ENCODE data around the gene ACER1. TPM values are rescaled to one million over a fixed set of nuclear protein-coding genes. Genes with fewer than 3 reads are reported as not detected.

The ACER1 gene
- total and polyA plus RNA-seq, 4 donors = 0.07 TPM; not detected in 3

GRCh38 chr19:6272913-6273600 lies 60.4 kb downstream of the ACER1 start:
- H3K27me3 ChIP-seq (ENCODE audit: control insufficient read depth in 4 of 4, insufficient read depth in 4 of 4, low read length in 3 of 4) = no peaks in the 10 kb centered on the region
- WGBS = 68% methylated on average over 22 of the region's 22 CpGs
- peak overlapping the region; percentile 94 to 96 for H3K27ac ChIP-seq (ENCODE audit: low read depth in 1 of 2, low read length in 2 of 2)
- H3K36me3 ChIP-seq (ENCODE audit: control insufficient read depth in 4 of 4, insufficient read depth in 3 of 4, low read depth in 1 of 4, low read length in 3 of 4) = peaks cover 0 to 5% (median 2%) of the 10 kb centered on the region in 4 donors
- H3K9me3 ChIP-seq (ENCODE audit: control insufficient read depth in 4 of 4, low read length in 3 of 4) = no peaks in the 10 kb centered on the region
- H3K4me3 ChIP-seq (ENCODE audit: low read depth in 1 of 3, low read length in 3 of 3) = peak overlapping the region in 2 of 3 donors; percentile 23 to 32
- H3K4me1 ChIP-seq (ENCODE audit: control insufficient read depth in 4 of 4, insufficient read depth in 4 of 4, low read length in 3 of 4) = peaks cover 66 to 97% (median 87%) of the 10 kb centered on the region in 4 donors
- no peak for TF ChIP-seq RXRA (IDR thresholded peaks at IDR 0.05)
- TF ChIP-seq ZBTB33 (IDR thresholded peaks at IDR 0.05) = no peak
- TF ChIP-seq FOXA2 (IDR thresholded peaks at IDR 0.05) = no peak
- no peak for TF ChIP-seq RAD21 (IDR thresholded peaks at IDR 0.05)
- no peak for TF ChIP-seq HNF4G (IDR thresholded peaks at IDR 0.05)
- TF ChIP-seq TAF1 (conservative IDR thresholded peaks at IDR 0.05) = no peak
- no peak for TF ChIP-seq REST (IDR thresholded peaks at IDR 0.05)
- TF ChIP-seq JUND (IDR thresholded peaks at IDR 0.05) = no peak
- no peak for TF ChIP-seq HNF4A (conservative IDR thresholded peaks at IDR 0.05)
- no peak for TF ChIP-seq NR2F2 (IDR thresholded peaks at IDR 0.05)
- no peak for TF ChIP-seq YY1 (IDR thresholded peaks at IDR 0.05)
- no peak for TF ChIP-seq GABPA (IDR thresholded peaks at IDR 0.05 in 1 of 2, conservative IDR thresholded peaks at IDR 0.05 in 1 of 2)
- TF ChIP-seq CTCF (IDR thresholded peaks at IDR 0.05; ENCODE audit: low read depth, low read length, missing input control) = no peak
- no peak for TF ChIP-seq ATF3 (IDR thresholded peaks at IDR 0.05)
- TF ChIP-seq EGR1 (IDR thresholded peaks at IDR 0.05; ENCODE audit: low read depth in 2 of 2) = no peak
- TF ChIP-seq SP1 (IDR thresholded peaks at IDR 0.05) = no peak
- TF ChIP-seq MAX (IDR thresholded peaks at IDR 0.05) = no peak
- TF ChIP-seq FOXA1 (IDR thresholded peaks at IDR 0.05) = no peak
- peak overlapping the region; percentile 46 to 67 for H3K9ac ChIP-seq (ENCODE audit: low read depth in 1 of 2, low read length in 2 of 2)
- DNase-seq (ENCODE audit: low spot score) = no peak

Data from liver (tissue), 9 donors.